Esophagus (tissue), 2 donors: Measurements from ENCODE around the gene POLE. TPM values are rescaled to one million over a fixed set of nuclear protein-coding genes. Genes with fewer than 3 reads are reported as not detected.

Experiments used
- H3K27ac ChIP-seq, 2 donors: one replicate each; pipeline ENCODE4 v1.5.1; 2013; ENCODE audit warnings: low read depth in 2 of 2, mild to moderate bottlenecking in 2 of 2, inconsistent platforms in 1 of 2, low read length in 1 of 2, moderate library complexity in 1 of 2
- H3K27me3 ChIP-seq, 2 donors: one replicate each; pipeline ENCODE4 v1.6.1; 2013; ENCODE audit warnings: low read length in 2 of 2, control low read depth in 1 of 2, mild to moderate bottlenecking in 1 of 2; ENCODE audit not compliant: insufficient read depth in 2 of 2, control insufficient read depth in 1 of 2
- H3K36me3 ChIP-seq, 2 donors: one replicate each; pipeline ENCODE4 v1.6.1; 2013; ENCODE audit warnings: low read length in 1 of 2; ENCODE audit not compliant: control insufficient read depth in 2 of 2, insufficient read depth in 2 of 2
- H3K4me1 ChIP-seq, 2 donors: one replicate each; pipeline ENCODE4 v1.6.1; 2013; ENCODE audit warnings: low read length in 1 of 2; ENCODE audit not compliant: control insufficient read depth in 2 of 2, insufficient read depth in 2 of 2
- H3K4me3 ChIP-seq, 2 donors: one replicate each; pipeline ENCODE4 v1.5.1; 2013; ENCODE audit warnings: low read length in 2 of 2, mild to moderate bottlenecking in 2 of 2, low read depth in 1 of 2, moderate library complexity in 1 of 2
- H3K9me3 ChIP-seq, 2 donors: one replicate each; pipeline ENCODE4 v1.6.1; 2013; ENCODE audit warnings: mild to moderate bottlenecking in 2 of 2, low read depth in 1 of 2, low read length in 1 of 2, moderate library complexity in 1 of 2; ENCODE audit not compliant: control insufficient read depth in 2 of 2, insufficient read depth in 1 of 2
- WGBS, 2 donors: extraction: QIAGEN DNeasy Blood & Tissue Kit; methylation state at CpG; one replicate each; pipeline ENCODE4 v1.1.7; 2013; 5-methylcytosine and 5-hydroxymethylcytosine counted together
- polyA plus RNA-seq, 2 donors: library from polyadenylated mRNA; stranded (reverse); fragments of 200-250 nt; gene quantifications; one replicate each; pipeline ENCODE4 v1.2.3, GENCODE V29; 2013
- donor health status: healthy with polysubstance abuse.
- donor health status: Bipolar disorder and iron deficiency.

The POLE gene
- polyA plus RNA-seq, 2 donors, result 16.7 to 41.2 TPM

GRCh38 chr12:132582058-132582420, 105.1 kb downstream of the POLE start:
- peaks cover 0 to 3% of the 10 kb centered on the region in 2 donors for H3K4me1 ChIP-seq
- H3K27ac ChIP-seq, result no peak overlapping the region
- H3K4me3 ChIP-seq, result no peak overlapping the region
- H3K36me3 ChIP-seq, result peaks cover 2 to 27% of the 10 kb centered on the region in 2 donors
- WGBS, 2 donors, result 65 to 68% methylated on average over 20 to 24 of the region's 24 CpGs
- H3K9me3 ChIP-seq, result no peaks in the 10 kb centered on the region
- no peaks in the 10 kb centered on the region for H3K27me3 ChIP-seq

- WGBS, 2 donors, result 85 to 88% methylated on average over 17 of the region's 17 CpGs
- Histone ChIP-seq H3K4me1 (peaks cover 0 to 3% of the 10 kb centered on the region in 2 donors), H3K9me3 (no peaks in the 10 kb centered on the region), H3K27ac (no peak overlapping the region), H3K36me3 (peaks cover 2 to 33% of the 10 kb centered on the region in 2 donors), H3K27me3 (no peaks in the 10 kb centered on the region), H3K4me3 (no peak overlapping the region)
Measured at GRCh38 chr12:132581348-132582057, 105.6 kb downstream of the POLE start.

GRCh38 chr12:132580701-132581292, 106.3 kb downstream of the POLE start:
- no peaks in the 10 kb centered on the region for H3K27me3 ChIP-seq
- peaks cover 0 to 3% of the 10 kb centered on the region in 2 donors for H3K4me1 ChIP-seq
- H3K27ac ChIP-seq, result no peak overlapping the region
- peaks cover 2 to 34% of the 10 kb centered on the region in 2 donors for H3K36me3 ChIP-seq
- H3K4me3 ChIP-seq, result no peak overlapping the region
- WGBS, 2 donors, result 91 to 94% methylated on average over 12 of the region's 12 CpGs
- H3K9me3 ChIP-seq, result no peaks in the 10 kb centered on the region

- Histone ChIP-seq H3K9me3 (no peaks in the 10 kb centered on the region), H3K27me3 (no peaks in the 10 kb centered on the region), H3K27ac (no peak overlapping the region), H3K4me1 (peaks cover 0 to 3% of the 10 kb centered on the region in 2 donors), H3K36me3 (peaks cover 2 to 38% of the 10 kb centered on the region in 2 donors), H3K4me3 (no peak overlapping the region)
- 50 to 69% methylated on average over 12 of the region's 12 CpGs for WGBS, 2 donors
Measured at GRCh38 chr12:132579744-132580143, 107.4 kb downstream of the POLE start.

- H3K36me3 ChIP-seq, result peaks cover 5 to 47% of the 10 kb centered on the region in 2 donors
- H3K4me3 ChIP-seq, result no peak overlapping the region
- no peaks in the 10 kb centered on the region for H3K9me3 ChIP-seq
- 82 to 84% methylated on average over 10 to 11 of the region's 11 CpGs for WGBS, 2 donors
- H3K27me3 ChIP-seq, result no peaks in the 10 kb centered on the region
- H3K4me1 ChIP-seq, result peaks cover 0 to 3% of the 10 kb centered on the region in 2 donors
- H3K27ac ChIP-seq, result no peak overlapping the region
Measured at GRCh38 chr12:132578826-132579225, 108.3 kb downstream of the POLE start.

- H3K27me3 ChIP-seq, result no peaks in the 10 kb centered on the region
- H3K36me3 ChIP-seq, result peaks cover 5 to 52% of the 10 kb centered on the region in 2 donors
- H3K27ac ChIP-seq, result no peak overlapping the region
- peaks cover 0 to 3% of the 10 kb centered on the region in 2 donors for H3K4me1 ChIP-seq
- H3K9me3 ChIP-seq, result no peaks in the 10 kb centered on the region
- 91 to 94% methylated on average over 11 of the region's 11 CpGs for WGBS, 2 donors
- no peak overlapping the region for H3K4me3 ChIP-seq
Measured at GRCh38 chr12:132578118-132578517, 109.0 kb downstream of the POLE start.

- Histone ChIP-seq H3K36me3 (peaks cover 5 to 55% of the 10 kb centered on the region in 2 donors), H3K27ac (no peak overlapping the region), H3K9me3 (no peaks in the 10 kb centered on the region), H3K4me1 (peaks cover 0 to 3% of the 10 kb centered on the region in 2 donors), H3K4me3 (no peak overlapping the region), H3K27me3 (no peaks in the 10 kb centered on the region)
- WGBS, 2 donors, result 81 to 84% methylated on average over 22 of the region's 22 CpGs
Measured at GRCh38 chr12:132577191-132577920, 109.8 kb downstream of the POLE start.

- H3K4me1 ChIP-seq, result peaks cover 0 to 3% of the 10 kb centered on the region in 2 donors
- no peaks in the 10 kb centered on the region for H3K27me3 ChIP-seq
- no peak overlapping the region for H3K27ac ChIP-seq
- H3K4me3 ChIP-seq, result no peak overlapping the region
- WGBS, 2 donors, result 95 to 96% methylated on average over 12 of the region's 12 CpGs
- H3K36me3 ChIP-seq, result peaks cover 5 to 55% of the 10 kb centered on the region in 2 donors
- H3K9me3 ChIP-seq, result no peaks in the 10 kb centered on the region
Measured at GRCh38 chr12:132576701-132577100, 110.4 kb downstream of the POLE start.

- H3K4me3 ChIP-seq, result no peak overlapping the region
- H3K27ac ChIP-seq, result no peak overlapping the region
- WGBS, 2 donors, result 94 to 98% methylated on average over 11 of the region's 11 CpGs
- H3K4me1 ChIP-seq, result peaks cover 0 to 3% of the 10 kb centered on the region in 2 donors
- H3K36me3 ChIP-seq, result peaks cover 5 to 51% of the 10 kb centered on the region in 2 donors
- H3K9me3 ChIP-seq, result no peaks in the 10 kb centered on the region
- H3K27me3 ChIP-seq, result no peaks in the 10 kb centered on the region
Measured at GRCh38 chr12:132575661-132576060, 111.5 kb downstream of the POLE start.
